GM19238 (cell line): ENCODE results near the gene MXI1.
"Not testable (repeated sequence)": the region's sequence is repeated elsewhere in the genome, so short reads cannot be mapped to it uniquely, and the experiment has no call there.

Experiments used
- DNase-seq: peaks from one replicate; pipeline ENCODE4 v3.0.0; 2011; ENCODE audit warnings: low spot score; ENCODE audit not compliant: insufficient read length

Gene MXI1

GRCh38 chr10:110317866-110318850, 110.8 kb downstream of the MXI1 start:
- DNase-seq, result no peak

GRCh38 chr10:110321869-110322620, 114.6 kb downstream of the MXI1 start:
- DNase-seq, result no peak

DNA sequence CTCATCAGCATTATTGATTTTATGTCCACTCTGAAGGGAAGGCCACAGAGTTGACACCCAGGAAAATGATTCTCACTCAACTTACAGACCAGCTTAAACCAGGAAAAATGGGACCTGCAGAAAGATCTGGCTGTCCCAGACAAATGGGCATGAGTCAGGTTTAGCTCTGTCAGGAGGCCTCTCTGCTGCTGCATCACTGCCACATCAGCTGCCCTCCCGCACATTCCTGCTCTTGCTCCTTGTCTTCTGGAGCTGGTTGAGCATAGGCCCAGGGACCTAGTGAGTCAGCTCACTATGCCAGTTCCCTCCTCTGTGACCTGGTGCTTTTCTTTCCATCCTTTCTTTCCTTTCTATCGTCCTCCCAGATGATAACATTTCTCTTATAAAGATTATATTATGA, 116.1 kb downstream of the MXI1 start:
- DNase-seq, result no peak

- DNase-seq, result no peak
These were observed 116.9 kb downstream of the MXI1 start for GRCh38 chr10:110324201-110324804.

- peak; percentile 23 for DNase-seq
These were observed 117.4 kb downstream of the MXI1 start for GRCh38 chr10:110324805-110325280.

GRCh38 chr10:110326351-110327032, 119.1 kb downstream of the MXI1 start:
- no peak for DNase-seq

DNA sequence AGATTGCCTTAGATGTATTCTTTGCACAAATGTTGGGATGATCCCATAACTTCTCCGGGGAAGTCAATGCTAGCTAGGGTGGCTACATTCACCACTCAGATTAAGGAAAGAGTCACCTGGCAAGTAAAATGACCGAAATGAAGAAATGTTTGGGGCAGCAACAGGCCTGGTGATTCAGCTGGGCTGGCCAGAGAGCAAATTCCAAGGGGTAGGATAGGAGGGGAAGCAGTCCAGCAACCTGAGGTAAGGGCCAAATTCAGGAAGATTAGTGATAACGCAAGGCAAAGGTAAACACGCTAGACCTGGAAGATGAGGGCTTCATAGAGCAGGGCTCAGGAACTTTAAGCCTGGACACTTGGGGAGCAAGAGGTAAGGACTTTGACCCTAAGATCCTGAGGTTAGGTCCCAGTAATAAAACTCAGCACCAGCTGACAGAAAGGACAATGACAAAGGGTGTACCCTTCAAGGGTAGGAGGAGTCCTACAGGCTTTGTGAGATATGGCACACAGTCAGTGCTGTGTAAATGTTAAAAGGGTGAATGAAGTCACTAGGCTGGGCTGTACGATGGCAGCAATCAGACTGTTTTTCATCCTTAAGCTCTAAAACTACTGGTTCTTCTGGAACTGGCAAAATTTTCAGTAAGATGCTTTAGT, 120.0 kb downstream of the MXI1 start:
- no peak for DNase-seq

DNA sequence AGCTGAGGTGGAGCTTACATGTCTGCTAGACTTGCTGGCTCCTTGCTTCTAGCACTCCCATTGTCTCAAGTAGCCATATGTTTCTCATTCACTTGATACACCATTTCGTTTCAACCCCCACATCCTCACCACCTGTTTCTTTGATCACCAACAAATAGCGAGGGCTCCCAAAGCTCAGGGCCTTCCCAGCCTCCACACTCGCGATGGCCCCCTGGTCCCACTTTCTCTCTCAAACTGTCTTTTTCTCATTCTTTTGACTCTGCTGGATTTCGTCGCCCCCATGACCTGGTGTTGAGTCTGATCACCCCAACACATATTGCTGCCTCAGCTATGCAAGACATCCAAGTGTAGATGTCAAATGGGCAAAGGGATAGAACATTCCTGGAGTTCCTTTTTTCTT, 123.3 kb downstream of the MXI1 start:
- DNase-seq, result no peak

- DNase-seq, result not testable (repeated sequence)
These were observed 123.9 kb downstream of the MXI1 start for GRCh38 chr10:110331226-110331795.

DNA sequence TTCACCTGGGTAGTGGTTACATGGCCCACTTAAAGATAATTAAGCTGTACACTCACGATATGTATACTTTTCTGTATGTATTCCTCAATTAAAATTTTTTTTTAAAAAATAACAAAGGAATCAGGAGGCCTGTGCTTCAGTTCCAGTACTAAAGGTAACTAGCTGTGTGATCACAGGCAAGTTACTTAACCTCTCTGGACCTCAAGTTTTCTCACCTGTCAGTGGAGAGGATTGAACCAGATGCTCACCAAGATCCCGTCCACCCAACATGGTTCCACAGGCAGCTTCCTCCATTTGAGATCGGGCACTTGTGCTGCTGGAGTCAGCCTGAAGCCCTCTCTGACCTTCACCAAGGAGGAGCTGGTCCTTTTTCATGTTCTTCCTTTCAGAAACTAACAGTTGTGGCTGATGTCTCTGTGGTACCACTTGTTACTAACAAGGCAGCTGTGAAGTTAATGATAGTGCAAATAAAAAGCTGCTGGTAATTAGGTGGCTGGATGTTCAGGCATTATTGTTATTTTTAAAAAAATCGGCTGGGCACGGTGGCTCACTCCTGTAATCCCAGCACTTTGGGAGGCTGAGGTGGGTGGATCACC, 126.8 kb downstream of the MXI1 start:
- no peak for DNase-seq

GRCh38 chr10:110335314-110336064, 128.1 kb downstream of the MXI1 start:
- no peak for DNase-seq

DNA sequence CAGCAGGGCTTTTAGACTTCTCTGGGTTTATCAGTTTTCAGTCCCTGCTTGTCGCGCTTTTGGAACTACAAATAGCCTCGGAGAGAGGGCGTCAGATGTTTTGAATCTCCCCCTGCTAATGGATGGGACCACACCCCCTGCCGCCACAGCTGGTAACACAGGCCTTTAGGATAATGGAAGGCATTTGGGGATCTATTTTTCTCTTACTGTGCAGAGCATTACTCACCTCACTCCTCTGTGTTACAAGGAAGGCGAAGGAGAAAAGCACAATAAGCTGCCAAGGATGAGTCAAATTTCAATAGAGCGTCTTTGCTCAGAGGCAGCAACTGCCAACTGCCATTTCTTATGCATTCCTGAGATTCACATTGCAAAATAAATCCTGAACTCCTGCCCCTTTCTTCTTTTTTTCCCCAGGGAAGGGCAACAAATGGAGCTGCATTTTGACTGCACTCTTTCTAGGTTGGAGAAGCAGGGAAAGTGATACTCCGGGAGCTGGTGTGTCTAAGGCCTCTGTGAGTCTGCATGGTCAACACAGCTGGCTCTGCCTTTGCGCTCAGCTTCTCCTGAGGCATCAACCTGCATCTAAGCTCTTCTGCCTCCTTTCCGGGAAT, 128.8 kb downstream of the MXI1 start:
- DNase-seq, result no peak
